ENCODE results near the gene GATB. TPM values are rescaled to one million over a fixed set of nuclear protein-coding genes. Genes with fewer than 3 reads are reported as not detected.

The GATB gene
- total RNA-seq, 1 donor from 2014 or later = 17.9 TPM

GRCh38 chr4:151668689-151669402 lies 92.0 kb downstream of the GATB start:
- H4K20me1 ChIP-seq (ENCODE audit: low read depth) = no peaks in the 10 kb centered on the region
- H3K4me3 ChIP-seq = no peak overlapping the region
- no peak overlapping the region for H3K4me2 ChIP-seq
- H3K79me2 ChIP-seq (ENCODE audit: low read depth) = no peaks in the 10 kb centered on the region
- H3K9ac ChIP-seq = no peak overlapping the region
- H3K27me3 ChIP-seq = no peaks in the 10 kb centered on the region
- no peaks in the 10 kb centered on the region for H3K9me3 ChIP-seq (ENCODE audit: low read depth)
- Mint-ChIP-seq H3K36me3 (no peaks in the 10 kb centered on the region), H3K27ac (no peak overlapping the region), H3K4me3 (no peak overlapping the region), H3K4me1 (peaks cover 23% of the 10 kb centered on the region), H3K27me3 (ENCODE audit: insufficient read depth, low read depth) (peaks cover 5% of the 10 kb centered on the region), H3K9me3 (no peaks in the 10 kb centered on the region)
- H2AFZ ChIP-seq (replicated peaks) = no peak overlapping the region
- H3K4me1 ChIP-seq = peaks cover 5% of the 10 kb centered on the region
- H3F3A ChIP-seq (ENCODE audit: low read depth) = no peaks in the 10 kb centered on the region
- no peak overlapping the region for H3K27ac ChIP-seq
- no peaks in the 10 kb centered on the region for H3K36me3 ChIP-seq
- TF ChIP-seq EZH2phosphoT487 (IDR thresholded peaks at IDR 0.05) = no peak
- TF ChIP-seq CTCF (IDR thresholded peaks at IDR 0.05) = no peak
- no peak for TF ChIP-seq EZH2 (IDR thresholded peaks at IDR 0.05)
- no peak for DNase-seq (ENCODE audit: low spot score)

GRCh38 chr4:151667666-151668065 lies 93.1 kb downstream of the GATB start:
- Mint-ChIP-seq H3K9me3 (no peaks in the 10 kb centered on the region), H3K27me3 (ENCODE audit: insufficient read depth, low read depth) (peaks cover 5% of the 10 kb centered on the region), H3K4me3 (no peak overlapping the region), H3K4me1 (peaks cover 21% of the 10 kb centered on the region), H3K36me3 (no peaks in the 10 kb centered on the region), H3K27ac (no peak overlapping the region)
- no peak for TF ChIP-seq EZH2phosphoT487 (IDR thresholded peaks at IDR 0.05)
- TF ChIP-seq CTCF (IDR thresholded peaks at IDR 0.05) = no peak
- TF ChIP-seq EZH2 (IDR thresholded peaks at IDR 0.05) = no peak
- Histone ChIP-seq H3F3A (ENCODE audit: low read depth) (no peaks in the 10 kb centered on the region), H3K27ac (no peak overlapping the region), H3K27me3 (no peaks in the 10 kb centered on the region), H3K4me3 (no peak overlapping the region), H2AFZ (replicated peaks) (no peak overlapping the region), H4K20me1 (ENCODE audit: low read depth) (no peaks in the 10 kb centered on the region), H3K79me2 (ENCODE audit: low read depth) (no peaks in the 10 kb centered on the region), H3K36me3 (no peaks in the 10 kb centered on the region), H3K4me2 (no peak overlapping the region), H3K9ac (no peak overlapping the region), H3K9me3 (ENCODE audit: low read depth) (no peaks in the 10 kb centered on the region), H3K4me1 (peaks cover 5% of the 10 kb centered on the region)
- no peak for DNase-seq (ENCODE audit: low spot score)

- no peaks in the 10 kb centered on the region for H3K36me3 Mint-ChIP-seq
These were observed 93.8 kb downstream of the GATB start for GRCh38 chr4:151667048-151667447.

GRCh38 chr4:151666501-151666900 lies 94.3 kb downstream of the GATB start:
- H3K27me3 Mint-ChIP-seq (ENCODE audit: insufficient read depth, low read depth) = peaks cover 2% of the 10 kb centered on the region
- Histone ChIP-seq H3K9ac (no peak overlapping the region), H3K4me2 (no peak overlapping the region), H3K4me3 (no peak overlapping the region), H3F3A (ENCODE audit: low read depth) (no peaks in the 10 kb centered on the region), H4K20me1 (ENCODE audit: low read depth) (no peaks in the 10 kb centered on the region), H2AFZ (replicated peaks) (no peak overlapping the region), H3K36me3 (no peaks in the 10 kb centered on the region), H3K4me1 (peaks cover 5% of the 10 kb centered on the region), H3K27me3 (no peaks in the 10 kb centered on the region), H3K27ac (no peak overlapping the region), H3K9me3 (ENCODE audit: low read depth) (no peaks in the 10 kb centered on the region), H3K79me2 (ENCODE audit: low read depth) (no peaks in the 10 kb centered on the region)
- no peaks in the 10 kb centered on the region for H3K9me3 Mint-ChIP-seq
- no peak overlapping the region for H3K27ac Mint-ChIP-seq
- no peaks in the 10 kb centered on the region for H3K36me3 Mint-ChIP-seq
- no peak overlapping the region for H3K4me3 Mint-ChIP-seq
- TF ChIP-seq EZH2 (IDR thresholded peaks at IDR 0.05) = no peak
- no peak for DNase-seq (ENCODE audit: low spot score)
- peaks cover 13% of the 10 kb centered on the region for H3K4me1 Mint-ChIP-seq

More at GRCh38 chr4:151667048-151667447, 93.8 kb downstream of the GATB start:
- Histone ChIP-seq H3K79me2 (ENCODE audit: low read depth) (no peaks in the 10 kb centered on the region), H4K20me1 (ENCODE audit: low read depth) (no peaks in the 10 kb centered on the region), H3K4me3 (no peak overlapping the region), H3K9me3 (ENCODE audit: low read depth) (no peaks in the 10 kb centered on the region), H3K36me3 (no peaks in the 10 kb centered on the region), H2AFZ (replicated peaks) (no peak overlapping the region), H3K9ac (no peak overlapping the region), H3K27ac (no peak overlapping the region), H3F3A (ENCODE audit: low read depth) (no peaks in the 10 kb centered on the region), H3K4me1 (peaks cover 5% of the 10 kb centered on the region), H3K27me3 (no peaks in the 10 kb centered on the region), H3K4me2 (no peak overlapping the region)
- Mint-ChIP-seq H3K27me3 (ENCODE audit: insufficient read depth, low read depth) (peaks cover 5% of the 10 kb centered on the region), H3K4me1 (peaks cover 18% of the 10 kb centered on the region), H3K9me3 (no peaks in the 10 kb centered on the region), H3K27ac (no peak overlapping the region), H3K4me3 (no peak overlapping the region)
- no peak for DNase-seq (ENCODE audit: low spot score)
- no peak for TF ChIP-seq EZH2phosphoT487 (IDR thresholded peaks at IDR 0.05)
